HEK293 (cell line): Measurements from ENCODE around the gene LOXL1.

Experiments
- EGR2 ChIP-seq: fragments of 450-650 bp; formaldehyde crosslinking; IDR thresholded peaks from 2 replicates; pipeline ENCODE4 v1.5.1; 2016; ENCODE audit warnings: low read depth, missing biosample characterization, missing genetic modification characterization
- TCF7L2 ChIP-seq: IDR thresholded peaks from 2 replicates; pipeline ENCODE4 v1.6.1; 2011; ENCODE audit warnings: low read depth, mild to moderate bottlenecking, inconsistent platforms, low read length, moderate library complexity, borderline replicate concordance
- TRIM28 ChIP-seq: IDR thresholded peaks from 2 replicates; pipeline ENCODE4 v1.6.1; 2011; ENCODE audit warnings: low read length, control low read depth, borderline replicate concordance
- TSHZ1 ChIP-seq: fragments of 450-650 bp; formaldehyde crosslinking; IDR thresholded peaks from 2 replicates; pipeline ENCODE4 v1.5.1; 2016; ENCODE audit warnings: missing biosample characterization, missing genetic modification characterization, borderline replicate concordance
- ZBTB8A ChIP-seq: fragments of 450-650 bp; formaldehyde crosslinking; IDR thresholded peaks from 2 replicates; pipeline ENCODE4 v1.5.1; 2016; ENCODE audit warnings: missing biosample characterization, missing genetic modification characterization
- ZFHX2 ChIP-seq: fragments of 450-650 bp; formaldehyde crosslinking; conservative IDR thresholded peaks from 2 replicates; pipeline ENCODE4 v1.5.1; 2016; ENCODE audit warnings: missing biosample characterization, missing genetic modification characterization
- ZIC2 ChIP-seq: fragments of 450-650 bp; formaldehyde crosslinking; IDR thresholded peaks from 2 replicates; pipeline ENCODE4 v1.5.1; 2016; ENCODE audit warnings: missing biosample characterization, missing genetic modification characterization
- ZNF2 ChIP-seq: fragments of 450-650 bp; formaldehyde crosslinking; IDR thresholded peaks from 2 replicates; pipeline ENCODE4 v1.5.1; 2016; ENCODE audit warnings: missing biosample characterization, missing genetic modification characterization
- ZNF24 ChIP-seq: fragments of 450-650 bp; formaldehyde crosslinking; IDR thresholded peaks from 2 replicates; pipeline ENCODE4 v1.5.1; 2016; ENCODE audit warnings: missing biosample characterization, missing genetic modification characterization
- ZNF335 ChIP-seq: fragments of 450-650 bp; formaldehyde crosslinking; conservative IDR thresholded peaks from 2 replicates; pipeline ENCODE4 v1.5.1; 2016; ENCODE audit warnings: missing biosample characterization, missing genetic modification characterization
- ZNF354C ChIP-seq: fragments of 450-650 bp; formaldehyde crosslinking; IDR thresholded peaks from 2 replicates; pipeline ENCODE4 v1.5.1; 2016; ENCODE audit warnings: missing biosample characterization, missing genetic modification characterization, low read depth, borderline replicate concordance
- TF ChIP-seq, protein P1 (sequence below): fragments of 450-650 bp; formaldehyde crosslinking; IDR thresholded peaks from 2 replicates; pipeline ENCODE4 v1.5.1; 2016; ENCODE audit warnings: missing biosample characterization, missing genetic modification characterization
- TF ChIP-seq, protein P2 (sequence below): fragments of 450-650 bp; formaldehyde crosslinking; IDR thresholded peaks from 2 replicates; pipeline ENCODE4 v1.5.1; 2016; ENCODE audit warnings: missing biosample characterization, missing genetic modification characterization, borderline replicate concordance

LOXL1 gene

GRCh38 chr15:73965094-73965757, 39.0 kb downstream of the LOXL1 start (continued):
- TF ChIP-seq, protein P1, sequence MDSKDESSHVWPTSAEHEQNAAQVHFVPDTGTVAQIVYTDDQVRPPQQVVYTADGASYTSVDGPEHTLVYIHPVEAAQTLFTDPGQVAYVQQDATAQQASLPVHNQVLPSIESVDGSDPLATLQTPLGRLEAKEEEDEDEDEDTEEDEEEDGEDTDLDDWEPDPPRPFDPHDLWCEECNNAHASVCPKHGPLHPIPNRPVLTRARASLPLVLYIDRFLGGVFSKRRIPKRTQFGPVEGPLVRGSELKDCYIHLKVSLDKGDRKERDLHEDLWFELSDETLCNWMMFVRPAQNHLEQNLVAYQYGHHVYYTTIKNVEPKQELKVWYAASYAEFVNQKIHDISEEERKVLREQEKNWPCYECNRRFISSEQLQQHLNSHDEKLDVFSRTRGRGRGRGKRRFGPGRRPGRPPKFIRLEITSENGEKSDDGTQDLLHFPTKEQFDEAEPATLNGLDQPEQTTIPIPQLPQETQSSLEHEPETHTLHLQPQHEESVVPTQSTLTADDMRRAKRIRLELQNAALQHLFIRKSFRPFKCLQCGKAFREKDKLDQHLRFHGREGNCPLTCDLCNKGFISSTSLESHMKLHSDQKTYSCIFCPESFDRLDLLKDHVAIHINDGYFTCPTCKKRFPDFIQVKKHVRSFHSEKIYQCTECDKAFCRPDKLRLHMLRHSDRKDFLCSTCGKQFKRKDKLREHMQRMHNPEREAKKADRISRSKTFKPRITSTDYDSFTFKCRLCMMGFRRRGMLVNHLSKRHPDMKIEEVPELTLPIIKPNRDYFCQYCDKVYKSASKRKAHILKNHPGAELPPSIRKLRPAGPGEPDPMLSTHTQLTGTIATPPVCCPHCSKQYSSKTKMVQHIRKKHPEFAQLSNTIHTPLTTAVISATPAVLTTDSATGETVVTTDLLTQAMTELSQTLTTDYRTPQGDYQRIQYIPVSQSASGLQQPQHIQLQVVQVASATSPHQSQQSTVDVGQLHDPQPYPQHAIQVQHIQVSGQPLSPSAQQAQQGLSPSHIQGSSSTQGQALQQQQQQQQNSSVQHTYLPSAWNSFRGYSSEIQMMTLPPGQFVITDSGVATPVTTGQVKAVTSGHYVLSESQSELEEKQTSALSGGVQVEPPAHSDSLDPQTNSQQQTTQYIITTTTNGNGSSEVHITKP (tag by site-specific recombination) = no peak
- TF ChIP-seq, protein P2, sequence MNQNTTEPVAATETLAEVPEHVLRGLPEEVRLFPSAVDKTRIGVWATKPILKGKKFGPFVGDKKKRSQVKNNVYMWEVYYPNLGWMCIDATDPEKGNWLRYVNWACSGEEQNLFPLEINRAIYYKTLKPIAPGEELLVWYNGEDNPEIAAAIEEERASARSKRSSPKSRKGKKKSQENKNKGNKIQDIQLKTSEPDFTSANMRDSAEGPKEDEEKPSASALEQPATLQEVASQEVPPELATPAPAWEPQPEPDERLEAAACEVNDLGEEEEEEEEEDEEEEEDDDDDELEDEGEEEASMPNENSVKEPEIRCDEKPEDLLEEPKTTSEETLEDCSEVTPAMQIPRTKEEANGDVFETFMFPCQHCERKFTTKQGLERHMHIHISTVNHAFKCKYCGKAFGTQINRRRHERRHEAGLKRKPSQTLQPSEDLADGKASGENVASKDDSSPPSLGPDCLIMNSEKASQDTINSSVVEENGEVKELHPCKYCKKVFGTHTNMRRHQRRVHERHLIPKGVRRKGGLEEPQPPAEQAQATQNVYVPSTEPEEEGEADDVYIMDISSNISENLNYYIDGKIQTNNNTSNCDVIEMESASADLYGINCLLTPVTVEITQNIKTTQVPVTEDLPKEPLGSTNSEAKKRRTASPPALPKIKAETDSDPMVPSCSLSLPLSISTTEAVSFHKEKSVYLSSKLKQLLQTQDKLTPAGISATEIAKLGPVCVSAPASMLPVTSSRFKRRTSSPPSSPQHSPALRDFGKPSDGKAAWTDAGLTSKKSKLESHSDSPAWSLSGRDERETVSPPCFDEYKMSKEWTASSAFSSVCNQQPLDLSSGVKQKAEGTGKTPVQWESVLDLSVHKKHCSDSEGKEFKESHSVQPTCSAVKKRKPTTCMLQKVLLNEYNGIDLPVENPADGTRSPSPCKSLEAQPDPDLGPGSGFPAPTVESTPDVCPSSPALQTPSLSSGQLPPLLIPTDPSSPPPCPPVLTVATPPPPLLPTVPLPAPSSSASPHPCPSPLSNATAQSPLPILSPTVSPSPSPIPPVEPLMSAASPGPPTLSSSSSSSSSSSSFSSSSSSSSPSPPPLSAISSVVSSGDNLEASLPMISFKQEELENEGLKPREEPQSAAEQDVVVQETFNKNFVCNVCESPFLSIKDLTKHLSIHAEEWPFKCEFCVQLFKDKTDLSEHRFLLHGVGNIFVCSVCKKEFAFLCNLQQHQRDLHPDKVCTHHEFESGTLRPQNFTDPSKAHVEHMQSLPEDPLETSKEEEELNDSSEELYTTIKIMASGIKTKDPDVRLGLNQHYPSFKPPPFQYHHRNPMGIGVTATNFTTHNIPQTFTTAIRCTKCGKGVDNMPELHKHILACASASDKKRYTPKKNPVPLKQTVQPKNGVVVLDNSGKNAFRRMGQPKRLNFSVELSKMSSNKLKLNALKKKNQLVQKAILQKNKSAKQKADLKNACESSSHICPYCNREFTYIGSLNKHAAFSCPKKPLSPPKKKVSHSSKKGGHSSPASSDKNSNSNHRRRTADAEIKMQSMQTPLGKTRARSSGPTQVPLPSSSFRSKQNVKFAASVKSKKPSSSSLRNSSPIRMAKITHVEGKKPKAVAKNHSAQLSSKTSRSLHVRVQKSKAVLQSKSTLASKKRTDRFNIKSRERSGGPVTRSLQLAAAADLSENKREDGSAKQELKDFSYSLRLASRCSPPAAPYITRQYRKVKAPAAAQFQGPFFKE = no peak
- no peak for TF ChIP-seq TRIM28
- peak; percentile 97 for TF ChIP-seq ZIC2 (tag by site-specific recombination)
- no peak for TF ChIP-seq TSHZ1 (tag by site-specific recombination)
- 0 out of 2 replicates have a peak, but pooled peaks have one; percentile 4 for TF ChIP-seq ZNF2 (tag by site-specific recombination)
- TF ChIP-seq ZNF24 (tag by site-specific recombination) = no peak
- no peak for TF ChIP-seq ZNF335
- TF ChIP-seq ZBTB8A (tag by site-specific recombination) = no peak; the same call in 1 of the 2 replicates
- TF ChIP-seq TCF7L2 = no peak
- no peak for TF ChIP-seq ZNF354C (tag by site-specific recombination)
- TF ChIP-seq ZFHX2 (tag by site-specific recombination) = peak; percentile 31; the same call in 1 of the 2 replicates
- 0 out of 2 replicates have a peak, but pooled peaks have one; percentile 3 for TF ChIP-seq EGR2 (tag by site-specific recombination)
